DND-41 (cell line): ENCODE measurements around the gene HOXD10.

Experiments used
- EZH2 ChIP-seq: IDR thresholded peaks from 3 replicates; pipeline ENCODE4 v1.6.1; 2012; ENCODE audit warnings: borderline replicate concordance, low read depth, mild to moderate bottlenecking, moderate library complexity, low read length, inconsistent platforms; ENCODE audit not compliant: severe bottlenecking
- TF ChIP-seq, protein P1 (sequence below): IDR thresholded peaks from 2 replicates; pipeline ENCODE4 v1.5.1; 2012; ENCODE audit warnings: borderline replicate concordance, low read length, moderate library complexity, mild to moderate bottlenecking; ENCODE audit not compliant: poor library complexity, severe bottlenecking; ENCODE audit errors: extremely low read depth

DNA sequence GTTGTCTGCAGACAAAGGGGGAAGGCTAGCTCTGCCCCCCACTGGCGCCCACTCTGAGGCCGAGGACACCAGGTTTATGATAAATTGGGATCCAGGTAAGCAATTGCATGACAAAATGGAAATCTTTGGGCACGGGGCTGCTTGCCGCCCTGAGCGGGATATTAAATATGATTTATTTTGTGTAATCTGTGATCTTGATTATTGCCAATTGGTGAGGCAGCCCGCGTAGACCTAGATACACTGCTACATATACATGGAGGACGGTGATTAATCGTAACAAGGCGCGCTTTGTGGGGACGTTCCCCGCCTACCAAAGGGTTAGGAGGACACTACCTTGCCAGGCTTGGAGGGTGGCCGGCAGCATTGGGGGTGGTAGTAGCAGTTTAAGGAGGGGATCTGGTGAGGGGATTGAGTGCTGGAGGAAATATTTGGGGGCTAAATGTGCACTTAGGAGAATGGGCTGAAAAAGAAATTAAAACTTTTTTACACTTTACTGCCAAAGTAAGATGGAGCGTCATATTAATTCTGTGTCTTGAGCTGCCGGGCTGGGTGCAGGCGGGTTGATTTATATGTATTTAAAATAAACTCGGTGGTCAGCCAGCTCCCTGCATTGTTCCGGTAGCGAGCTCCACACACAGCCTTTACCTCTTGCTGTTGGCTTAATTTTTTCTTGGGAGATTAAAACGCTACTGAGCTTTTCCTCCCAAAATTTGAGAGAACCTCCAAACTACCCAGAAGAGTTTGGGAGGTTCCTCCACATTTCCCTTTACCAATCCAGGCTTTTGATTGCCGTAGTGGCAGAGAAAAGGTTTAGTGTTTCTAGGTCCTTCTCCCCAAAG, 44.6 kb downstream of the HOXD10 start:
- TF ChIP-seq, protein P1, sequence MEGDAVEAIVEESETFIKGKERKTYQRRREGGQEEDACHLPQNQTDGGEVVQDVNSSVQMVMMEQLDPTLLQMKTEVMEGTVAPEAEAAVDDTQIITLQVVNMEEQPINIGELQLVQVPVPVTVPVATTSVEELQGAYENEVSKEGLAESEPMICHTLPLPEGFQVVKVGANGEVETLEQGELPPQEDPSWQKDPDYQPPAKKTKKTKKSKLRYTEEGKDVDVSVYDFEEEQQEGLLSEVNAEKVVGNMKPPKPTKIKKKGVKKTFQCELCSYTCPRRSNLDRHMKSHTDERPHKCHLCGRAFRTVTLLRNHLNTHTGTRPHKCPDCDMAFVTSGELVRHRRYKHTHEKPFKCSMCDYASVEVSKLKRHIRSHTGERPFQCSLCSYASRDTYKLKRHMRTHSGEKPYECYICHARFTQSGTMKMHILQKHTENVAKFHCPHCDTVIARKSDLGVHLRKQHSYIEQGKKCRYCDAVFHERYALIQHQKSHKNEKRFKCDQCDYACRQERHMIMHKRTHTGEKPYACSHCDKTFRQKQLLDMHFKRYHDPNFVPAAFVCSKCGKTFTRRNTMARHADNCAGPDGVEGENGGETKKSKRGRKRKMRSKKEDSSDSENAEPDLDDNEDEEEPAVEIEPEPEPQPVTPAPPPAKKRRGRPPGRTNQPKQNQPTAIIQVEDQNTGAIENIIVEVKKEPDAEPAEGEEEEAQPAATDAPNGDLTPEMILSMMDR = no peak
- no peak for TF ChIP-seq EZH2
